OCI-LY1 (cell line): Measurements from ENCODE around the gene SULT1A4.
"Not testable (repeated sequence)": the region's sequence is repeated elsewhere in the genome, so short reads cannot be mapped to it uniquely, and the experiment has no call there.

Experiments used
- CTCF ChIP-seq: fragments of 200-600 bp; sonication (generic), shearing (Covaris generic); IDR thresholded peaks from 2 replicates; pipeline ENCODE4 v1.5.1; 2017; ENCODE audit warnings: mild to moderate bottlenecking, antibody characterized with exemption, low read length, moderate library complexity, mixed read lengths
- EZH2 ChIP-seq: fragments of 200-600 bp; sonication (generic), shearing (Covaris generic); IDR thresholded peaks from 2 replicates; pipeline ENCODE4 v1.8.0; 2017; ENCODE audit warnings: borderline replicate concordance, mixed run types, mild to moderate bottlenecking, antibody characterized with exemption, low read length, moderate library complexity, mixed read lengths

GRCh38 chr16:29506308-29506707, 46.6 kb downstream of the SULT1A4 start, which contains the start of gene NPIPB12:
- TF ChIP-seq CTCF, EZH2: not testable (repeated sequence)
